T-helper 1 cell treated with Interleukin-12 subunit alpha and Interleukin-12 subunit beta and Interleukin-4 antibody, amounts not matched to agents 30 μg/mL and 1 μg/mL, for 36 hours (primary cell): ENCODE results near the gene ITPRID1.

Source experiments
- H3K27ac Mint-ChIP-seq: one replicate; pipeline ENCODE4 v1.8.0; 2021; ENCODE audit warnings: mild to moderate bottlenecking, mixed read lengths
- H3K27me3 Mint-ChIP-seq: one replicate; pipeline ENCODE4 v1.8.0; 2021; ENCODE audit warnings: low read depth, mixed read lengths
- H3K36me3 Mint-ChIP-seq: one replicate; pipeline ENCODE4 v1.8.0; 2021; ENCODE audit warnings: low read depth, mixed read lengths
- H3K4me1 Mint-ChIP-seq: one replicate; pipeline ENCODE4 v1.8.0; 2021; ENCODE audit warnings: low read depth, mixed read lengths
- H3K4me3 Mint-ChIP-seq: one replicate; pipeline ENCODE4 v1.8.0; 2021; ENCODE audit warnings: mild to moderate bottlenecking, moderate library complexity, mixed read lengths
- H3K9me3 Mint-ChIP-seq: one replicate; pipeline ENCODE4 v1.8.0; 2021; ENCODE audit warnings: mixed read lengths

ITPRID1 gene

GRCh38 chr7:31640381-31640780 lies 126.5 kb downstream of the ITPRID1 start:
- no peaks in the 10 kb centered on the region for H3K4me1 Mint-ChIP-seq
- no peak overlapping the region for H3K4me3 Mint-ChIP-seq
- H3K36me3 Mint-ChIP-seq = no peaks in the 10 kb centered on the region
- no peaks in the 10 kb centered on the region for H3K27me3 Mint-ChIP-seq
- no peaks in the 10 kb centered on the region for H3K9me3 Mint-ChIP-seq
- no peak overlapping the region for H3K27ac Mint-ChIP-seq

- Mint-ChIP-seq H3K9me3 (no peaks in the 10 kb centered on the region), H3K4me1 (no peaks in the 10 kb centered on the region), H3K27ac (no peak overlapping the region), H3K4me3 (no peak overlapping the region), H3K27me3 (no peaks in the 10 kb centered on the region), H3K36me3 (no peaks in the 10 kb centered on the region)
Observed at GRCh38 chr7:31642681-31643115, 128.8 kb downstream of the ITPRID1 start.

GRCh38 chr7:31646942-31647341 lies 133.1 kb downstream of the ITPRID1 start:
- H3K27ac Mint-ChIP-seq = no peak overlapping the region
- no peak overlapping the region for H3K4me3 Mint-ChIP-seq
- H3K27me3 Mint-ChIP-seq = no peaks in the 10 kb centered on the region
- no peaks in the 10 kb centered on the region for H3K4me1 Mint-ChIP-seq
- H3K9me3 Mint-ChIP-seq = no peaks in the 10 kb centered on the region
- H3K36me3 Mint-ChIP-seq = no peaks in the 10 kb centered on the region

GRCh38 chr7:31647511-31647910 lies 133.6 kb downstream of the ITPRID1 start:
- Mint-ChIP-seq H3K27ac (no peak overlapping the region), H3K4me3 (no peak overlapping the region), H3K4me1 (no peaks in the 10 kb centered on the region), H3K27me3 (no peaks in the 10 kb centered on the region), H3K36me3 (no peaks in the 10 kb centered on the region), H3K9me3 (no peaks in the 10 kb centered on the region)

- no peaks in the 10 kb centered on the region for H3K36me3 Mint-ChIP-seq
- H3K4me1 Mint-ChIP-seq = no peaks in the 10 kb centered on the region
- no peak overlapping the region for H3K27ac Mint-ChIP-seq
- H3K9me3 Mint-ChIP-seq = no peaks in the 10 kb centered on the region
- H3K27me3 Mint-ChIP-seq = no peaks in the 10 kb centered on the region
- H3K4me3 Mint-ChIP-seq = no peak overlapping the region
Observed at GRCh38 chr7:31648288-31648687, 134.4 kb downstream of the ITPRID1 start.

GRCh38 chr7:31648880-31649279 lies 135.0 kb downstream of the ITPRID1 start:
- H3K9me3 Mint-ChIP-seq = no peaks in the 10 kb centered on the region
- H3K27ac Mint-ChIP-seq = no peak overlapping the region
- H3K36me3 Mint-ChIP-seq = no peaks in the 10 kb centered on the region
- no peak overlapping the region for H3K4me3 Mint-ChIP-seq
- no peaks in the 10 kb centered on the region for H3K4me1 Mint-ChIP-seq
- H3K27me3 Mint-ChIP-seq = no peaks in the 10 kb centered on the region

GRCh38 chr7:31651234-31652062 lies 137.6 kb downstream of the ITPRID1 start:
- Mint-ChIP-seq H3K27me3 (no peaks in the 10 kb centered on the region), H3K9me3 (no peaks in the 10 kb centered on the region), H3K4me3 (no peak overlapping the region), H3K36me3 (no peaks in the 10 kb centered on the region), H3K27ac (no peak overlapping the region), H3K4me1 (no peaks in the 10 kb centered on the region)

- Mint-ChIP-seq H3K36me3 (no peaks in the 10 kb centered on the region), H3K9me3 (no peaks in the 10 kb centered on the region), H3K27me3 (no peaks in the 10 kb centered on the region), H3K4me1 (no peaks in the 10 kb centered on the region), H3K27ac (no peak overlapping the region), H3K4me3 (no peak overlapping the region)
Observed at GRCh38 chr7:31652063-31652326, 138.1 kb downstream of the ITPRID1 start.

- Mint-ChIP-seq H3K27me3 (no peaks in the 10 kb centered on the region), H3K27ac (no peak overlapping the region), H3K36me3 (no peaks in the 10 kb centered on the region), H3K9me3 (peaks cover 4% of the 10 kb centered on the region), H3K4me3 (no peak overlapping the region), H3K4me1 (no peaks in the 10 kb centered on the region)
Observed at GRCh38 chr7:31663072-31663471, 149.2 kb downstream of the ITPRID1 start.

- Mint-ChIP-seq H3K4me1 (no peaks in the 10 kb centered on the region), H3K27ac (no peak overlapping the region), H3K27me3 (no peaks in the 10 kb centered on the region), H3K9me3 (peaks cover 4% of the 10 kb centered on the region), H3K4me3 (no peak overlapping the region), H3K36me3 (no peaks in the 10 kb centered on the region)
Observed at GRCh38 chr7:31664890-31665289, 151.0 kb downstream of the ITPRID1 start.

GRCh38 chr7:31665546-31665945 lies 151.7 kb downstream of the ITPRID1 start:
- Mint-ChIP-seq H3K4me1 (no peaks in the 10 kb centered on the region), H3K36me3 (no peaks in the 10 kb centered on the region), H3K4me3 (no peak overlapping the region), H3K9me3 (peaks cover 4% of the 10 kb centered on the region), H3K27ac (no peak overlapping the region), H3K27me3 (no peaks in the 10 kb centered on the region)

GRCh38 chr7:31669461-31669860 lies 155.6 kb downstream of the ITPRID1 start:
- Mint-ChIP-seq H3K4me3 (no peak overlapping the region), H3K27ac (no peak overlapping the region), H3K36me3 (no peaks in the 10 kb centered on the region), H3K4me1 (no peaks in the 10 kb centered on the region), H3K9me3 (no peaks in the 10 kb centered on the region), H3K27me3 (no peaks in the 10 kb centered on the region)

- Mint-ChIP-seq H3K27me3 (no peaks in the 10 kb centered on the region), H3K27ac (no peak overlapping the region), H3K9me3 (no peaks in the 10 kb centered on the region), H3K36me3 (no peaks in the 10 kb centered on the region), H3K4me1 (no peaks in the 10 kb centered on the region), H3K4me3 (no peak overlapping the region)
Observed at GRCh38 chr7:31679574-31680305, 165.8 kb downstream of the ITPRID1 start.

- H3K9me3 Mint-ChIP-seq = no peaks in the 10 kb centered on the region
Observed at GRCh38 chr7:31683445-31684225, 169.7 kb downstream of the ITPRID1 start.

More at GRCh38 chr7:31683445-31684225, 169.7 kb downstream of the ITPRID1 start:
- Mint-ChIP-seq H3K4me3 (no peak overlapping the region), H3K4me1 (no peaks in the 10 kb centered on the region), H3K27ac (no peak overlapping the region), H3K27me3 (no peaks in the 10 kb centered on the region), H3K36me3 (no peaks in the 10 kb centered on the region)
